SU-DHL-6 (cell line): ENCODE data around the gene GPR153.

Source experiments
- H2AFZ ChIP-seq: fragments of 200-600 bp; sonication (generic); 2 replicates; pipeline ENCODE4 v1.6.1; 2014; ENCODE audit warnings: low read depth, mild to moderate bottlenecking, moderate library complexity, mixed read lengths, antibody characterized with exemption, low read length; ENCODE audit not compliant: severe bottlenecking
- H3F3A ChIP-seq: fragments of 200-600 bp; shearing (Covaris generic); 2 replicates; pipeline ENCODE4 v1.6.0; 2016; ENCODE audit warnings: antibody characterized with exemption, mild to moderate bottlenecking; ENCODE audit not compliant: insufficient read depth
- H3K27ac ChIP-seq: fragments of 200-600 bp; sonication (generic); 2 replicates; pipeline ENCODE4 v1.5.1; 2016; ENCODE audit warnings: low read depth, mild to moderate bottlenecking, low read length, moderate library complexity, mixed read lengths
- H3K27me3 ChIP-seq: fragments of 200-600 bp; sonication (generic), shearing (Covaris generic); 2 replicates; pipeline ENCODE4 v1.6.0; 2014; ENCODE audit warnings: mild to moderate bottlenecking, low read length
- H3K36me3 ChIP-seq: fragments of 200-600 bp; sonication (generic); 2 replicates; pipeline ENCODE4 v1.6.1; 2014; ENCODE audit warnings: mild to moderate bottlenecking, low read length, mixed read lengths
- H3K4me2 ChIP-seq: fragments of 300-600, 200-600 bp; shearing (Covaris generic), sonication (generic); 2 replicates; pipeline ENCODE4 v1.6.0; 2014; ENCODE audit warnings: low read length, low read depth, mild to moderate bottlenecking; ENCODE audit not compliant: poor library complexity, severe bottlenecking
- H3K4me3 ChIP-seq: fragments of 200-600 bp; sonication (generic); 2 replicates; pipeline ENCODE4 v1.5.1; 2014; ENCODE audit warnings: antibody characterized with exemption, low read length, mild to moderate bottlenecking, mixed read lengths; ENCODE audit not compliant: insufficient read depth, poor library complexity, severe bottlenecking
- H3K79me2 ChIP-seq: fragments of 200-600 bp; sonication (generic); 2 replicates; pipeline ENCODE4 v1.6.1; 2014; ENCODE audit warnings: mild to moderate bottlenecking, low read length, moderate library complexity; ENCODE audit not compliant: insufficient read depth
- H3K9ac ChIP-seq: fragments of 200-600 bp; sonication (generic); 2 replicates; pipeline ENCODE4 v1.7.0; 2014; ENCODE audit warnings: mild to moderate bottlenecking, low read length
- H3K9me2 ChIP-seq: fragments of 200-600 bp; sonication (generic); replicated peaks from 2 replicates; pipeline ENCODE4 v1.6.1; 2014; ENCODE audit warnings: low read length; ENCODE audit not compliant: insufficient read depth
- H3K9me3 ChIP-seq: fragments of 200-600 bp; sonication (generic); 2 replicates; pipeline ENCODE4 v1.6.1; 2014; ENCODE audit warnings: low read length, mixed read lengths; ENCODE audit not compliant: insufficient read depth
- H4K20me1 ChIP-seq: fragments of 200-600 bp; sonication (generic); 2 replicates; pipeline ENCODE4 v1.6.1; 2014; ENCODE audit warnings: low read depth, mild to moderate bottlenecking, antibody characterized with exemption, low read length, moderate library complexity, mixed read lengths
- EZH2phosphoT487 ChIP-seq: fragments of 200-600 bp; sonication (generic), shearing (Covaris generic); conservative IDR thresholded peaks from 2 replicates; pipeline ENCODE4 v1.6.1; 2018; ENCODE audit warnings: mild to moderate bottlenecking, antibody characterized with exemption, low read length, moderate library complexity, mixed read lengths
- TF ChIP-seq, protein P1 (sequence below): fragments of 200-600 bp; sonication (generic); IDR thresholded peaks from one replicate; pipeline ENCODE4 v1.5.1; 2017; ENCODE audit warnings: antibody characterized with exemption, mild to moderate bottlenecking, low read length, moderate library complexity; ENCODE audit not compliant: insufficient read depth, poor library complexity, severe bottlenecking

The GPR153 gene

GRCh38 chr1:6280761-6281451 is 20.0 kb upstream of the GPR153 start:
- H3K36me3 ChIP-seq = no peaks in the 10 kb centered on the region
- H3K79me2 ChIP-seq = no peaks in the 10 kb centered on the region
- no peak overlapping the region for H3K4me3 ChIP-seq
- H3K27me3 ChIP-seq = no peaks in the 10 kb centered on the region
- H4K20me1 ChIP-seq = no peaks in the 10 kb centered on the region
- no peak overlapping the region for H3K9ac ChIP-seq
- H3K9me2 ChIP-seq = no peaks in the 10 kb centered on the region
- H3K27ac ChIP-seq = no peak overlapping the region
- no peaks in the 10 kb centered on the region for H3K9me3 ChIP-seq
- no peaks in the 10 kb centered on the region for H3F3A ChIP-seq
- no peak for TF ChIP-seq EZH2phosphoT487
- H3K4me2 ChIP-seq = no peak overlapping the region
- H2AFZ ChIP-seq = no peak overlapping the region

DNA sequence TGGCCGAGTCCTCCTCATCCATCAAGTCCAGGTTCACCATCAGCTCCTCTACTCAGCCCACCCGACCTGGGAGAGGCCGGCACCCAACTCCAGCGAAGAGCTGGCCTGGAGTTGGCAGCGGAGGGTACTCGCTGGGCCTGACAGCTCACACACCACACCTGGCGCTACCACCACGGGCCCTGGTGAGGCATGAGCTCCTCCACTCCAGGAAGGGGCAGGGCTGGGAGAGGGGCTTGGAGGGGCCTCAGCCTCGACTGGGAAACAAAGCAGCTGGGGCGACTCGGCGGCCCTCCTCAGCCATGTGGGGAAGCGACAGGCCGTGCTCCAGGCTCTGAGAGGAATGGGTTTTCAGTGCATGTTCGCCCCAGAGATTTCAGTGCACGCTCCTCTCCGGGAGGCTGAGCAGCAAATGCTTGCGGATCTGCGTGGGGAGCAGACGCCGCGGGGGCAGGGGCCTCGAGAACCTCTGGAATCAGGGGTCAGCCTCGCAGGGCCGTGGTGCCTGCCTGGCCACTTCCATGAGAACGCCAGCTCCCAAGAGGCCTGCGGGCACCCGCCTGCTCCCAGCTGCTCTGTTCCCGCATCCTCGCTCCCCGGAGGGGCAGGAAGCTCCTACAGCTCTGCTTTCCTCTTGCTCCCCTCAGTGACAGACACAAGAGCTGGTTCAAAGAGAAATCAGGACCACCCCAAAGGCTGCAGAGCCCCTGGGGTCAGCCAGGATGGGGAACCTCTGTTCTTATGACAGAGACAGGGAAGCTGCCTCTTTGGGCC is 18.9 kb upstream of the GPR153 start:
- Histone ChIP-seq H3K9me3 (no peaks in the 10 kb centered on the region), H3K79me2 (no peaks in the 10 kb centered on the region), H3K4me3 (no peak overlapping the region), H3K27me3 (no peaks in the 10 kb centered on the region), H3K4me2 (no peak overlapping the region), H3F3A (no peaks in the 10 kb centered on the region), H3K9me2 (no peaks in the 10 kb centered on the region), H3K27ac (no peak overlapping the region), H3K9ac (no peak overlapping the region), H2AFZ (no peak overlapping the region), H3K36me3 (no peaks in the 10 kb centered on the region), H4K20me1 (no peaks in the 10 kb centered on the region)
- TF ChIP-seq, protein P1, sequence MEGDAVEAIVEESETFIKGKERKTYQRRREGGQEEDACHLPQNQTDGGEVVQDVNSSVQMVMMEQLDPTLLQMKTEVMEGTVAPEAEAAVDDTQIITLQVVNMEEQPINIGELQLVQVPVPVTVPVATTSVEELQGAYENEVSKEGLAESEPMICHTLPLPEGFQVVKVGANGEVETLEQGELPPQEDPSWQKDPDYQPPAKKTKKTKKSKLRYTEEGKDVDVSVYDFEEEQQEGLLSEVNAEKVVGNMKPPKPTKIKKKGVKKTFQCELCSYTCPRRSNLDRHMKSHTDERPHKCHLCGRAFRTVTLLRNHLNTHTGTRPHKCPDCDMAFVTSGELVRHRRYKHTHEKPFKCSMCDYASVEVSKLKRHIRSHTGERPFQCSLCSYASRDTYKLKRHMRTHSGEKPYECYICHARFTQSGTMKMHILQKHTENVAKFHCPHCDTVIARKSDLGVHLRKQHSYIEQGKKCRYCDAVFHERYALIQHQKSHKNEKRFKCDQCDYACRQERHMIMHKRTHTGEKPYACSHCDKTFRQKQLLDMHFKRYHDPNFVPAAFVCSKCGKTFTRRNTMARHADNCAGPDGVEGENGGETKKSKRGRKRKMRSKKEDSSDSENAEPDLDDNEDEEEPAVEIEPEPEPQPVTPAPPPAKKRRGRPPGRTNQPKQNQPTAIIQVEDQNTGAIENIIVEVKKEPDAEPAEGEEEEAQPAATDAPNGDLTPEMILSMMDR = no peak
- no peak for TF ChIP-seq EZH2phosphoT487

DNA sequence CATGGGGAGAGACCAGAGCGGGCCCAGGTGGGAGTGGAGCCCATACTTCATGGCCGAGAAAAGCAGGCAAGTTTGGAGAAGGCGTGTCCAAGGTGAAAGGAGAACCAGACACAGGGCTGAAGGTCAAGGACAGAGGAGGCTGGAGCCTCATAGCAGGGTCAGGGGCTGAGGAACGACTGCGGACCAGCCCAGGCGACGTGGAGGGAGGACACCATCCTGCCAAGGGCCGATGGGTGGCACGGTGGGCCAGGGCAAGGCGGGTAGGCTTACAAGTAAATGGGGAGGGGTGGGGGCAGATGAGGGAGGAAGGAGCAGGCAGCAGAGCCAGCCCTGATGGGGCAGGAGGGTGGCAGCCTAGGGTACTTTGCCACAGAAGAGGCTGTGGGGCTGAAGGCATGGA is 18.2 kb upstream of the GPR153 start:
- Histone ChIP-seq H3K27me3 (no peaks in the 10 kb centered on the region), H3F3A (no peaks in the 10 kb centered on the region), H3K36me3 (no peaks in the 10 kb centered on the region), H3K79me2 (no peaks in the 10 kb centered on the region), H2AFZ (no peak overlapping the region), H4K20me1 (no peaks in the 10 kb centered on the region), H3K9me2 (no peaks in the 10 kb centered on the region), H3K4me3 (no peak overlapping the region), H3K4me2 (no peak overlapping the region), H3K9ac (no peak overlapping the region), H3K9me3 (no peaks in the 10 kb centered on the region), H3K27ac (no peak overlapping the region)
- TF ChIP-seq, protein P1 = no peak
- no peak for TF ChIP-seq EZH2phosphoT487

GRCh38 chr1:6278263-6278662 is 17.4 kb upstream of the GPR153 start:
- H3F3A ChIP-seq = no peaks in the 10 kb centered on the region

More at GRCh38 chr1:6278263-6278662, 17.4 kb upstream of the GPR153 start:
- H3K4me2 ChIP-seq = no peak overlapping the region
- no peaks in the 10 kb centered on the region for H3K9me3 ChIP-seq
- H3K27me3 ChIP-seq = no peaks in the 10 kb centered on the region
- no peak overlapping the region for H3K27ac ChIP-seq
- no peak overlapping the region for H3K4me3 ChIP-seq
- H3K79me2 ChIP-seq = no peaks in the 10 kb centered on the region
- no peaks in the 10 kb centered on the region for H3K36me3 ChIP-seq
- TF ChIP-seq EZH2phosphoT487 = no peak
- TF ChIP-seq, protein P1 = no peak
- H3K9ac ChIP-seq = no peak overlapping the region
- H3K9me2 ChIP-seq = no peaks in the 10 kb centered on the region
- H2AFZ ChIP-seq = no peak overlapping the region
- no peaks in the 10 kb centered on the region for H4K20me1 ChIP-seq
